Fibroblast of skin of right biceps (primary cell): Measurements from ENCODE around the gene ARSJ.
A peak's percentile ranks its signal among the peaks of the same experiment; 100 is the strongest.

Source experiments
- DNase-seq: peaks from one replicate; pipeline ENCODE4 v3.0.0-alpha.2; 2013

ARSJ gene

GRCh38 chr4:113888006-113888405 lies 91.4 kb downstream of the ARSJ start:
- DNase-seq = no peak

DNA sequence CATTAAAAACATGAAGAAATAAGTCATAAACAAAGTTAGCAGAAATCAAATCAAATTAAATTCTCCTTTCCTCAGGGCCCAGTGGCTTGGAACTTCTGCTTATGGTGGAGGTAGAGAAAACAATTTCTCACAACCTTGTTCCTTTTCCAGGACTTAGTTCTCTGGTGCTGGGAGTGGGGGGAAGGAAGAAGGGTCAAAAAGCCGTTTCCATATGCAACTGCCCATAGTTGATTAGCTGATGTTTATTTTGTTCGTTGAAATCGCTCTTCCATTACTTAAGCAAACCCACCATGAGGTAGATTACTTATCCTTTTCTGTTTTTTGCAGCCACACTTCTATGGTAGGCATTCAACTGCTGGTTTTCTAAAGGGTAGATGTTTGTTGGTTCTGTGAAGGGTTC lies 94.2 kb downstream of the ARSJ start:
- no peak for DNase-seq

- DNase-seq = no peak
Observed at GRCh38 chr4:113884655-113885054, 94.8 kb downstream of the ARSJ start.

DNA sequence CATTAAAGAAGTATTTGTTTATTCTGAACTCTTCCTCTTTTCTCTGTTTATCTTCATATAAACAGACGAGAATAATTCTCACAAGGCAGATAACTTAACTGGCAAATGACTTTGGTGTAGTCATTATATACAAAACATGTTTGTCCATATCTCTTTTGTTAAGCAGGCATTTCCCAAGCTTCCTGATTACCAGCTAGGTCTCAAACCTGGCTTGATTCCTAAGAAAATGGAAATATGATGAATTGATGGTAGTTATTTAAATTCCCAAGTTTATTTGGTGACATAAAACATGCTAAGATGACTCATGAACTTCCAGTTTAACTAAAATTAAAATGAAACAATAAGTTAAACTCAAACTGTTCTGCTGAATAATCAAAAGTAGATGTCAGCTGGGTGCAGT lies 96.8 kb downstream of the ARSJ start:
- peak; percentile 41 for DNase-seq

GRCh38 chr4:113881256-113881655 lies 98.2 kb downstream of the ARSJ start:
- DNase-seq = peak; percentile 21

DNA sequence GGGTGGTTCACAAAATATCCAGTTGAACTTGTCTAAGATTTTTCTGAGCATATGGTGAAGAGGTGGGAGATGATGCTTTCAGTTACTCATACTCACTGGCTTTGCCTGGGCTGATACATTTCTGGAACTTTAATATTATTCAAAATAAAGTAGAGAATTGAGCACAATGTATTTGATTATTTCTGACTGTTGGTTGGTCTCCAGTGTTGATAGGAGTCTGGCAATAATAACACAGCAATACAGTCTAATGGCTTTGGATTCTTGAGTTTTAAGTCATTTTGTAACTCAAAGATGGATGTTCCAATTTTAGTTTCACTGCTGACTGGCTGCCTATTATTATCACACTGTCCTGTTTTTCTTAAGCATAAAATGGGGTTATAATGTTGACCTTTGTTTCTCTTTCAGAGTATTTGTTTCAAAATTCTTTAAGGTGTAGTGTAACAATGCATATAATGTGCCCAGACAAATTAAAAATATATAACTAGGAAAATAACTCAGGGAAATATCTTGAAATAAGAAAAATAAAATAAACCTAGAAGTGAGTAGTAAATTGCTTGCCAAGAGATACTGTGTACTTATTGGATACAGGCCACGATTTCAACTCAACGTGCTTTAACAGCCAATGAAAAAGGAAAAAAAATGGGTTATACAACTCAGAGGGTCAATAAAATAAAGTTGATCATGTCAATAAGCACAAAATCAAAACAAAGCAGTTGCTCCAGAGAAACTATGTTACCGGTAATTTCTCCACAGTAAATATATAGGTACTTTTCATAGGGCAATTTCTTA lies 99.0 kb downstream of the ARSJ start:
- no peak for DNase-seq

DNA sequence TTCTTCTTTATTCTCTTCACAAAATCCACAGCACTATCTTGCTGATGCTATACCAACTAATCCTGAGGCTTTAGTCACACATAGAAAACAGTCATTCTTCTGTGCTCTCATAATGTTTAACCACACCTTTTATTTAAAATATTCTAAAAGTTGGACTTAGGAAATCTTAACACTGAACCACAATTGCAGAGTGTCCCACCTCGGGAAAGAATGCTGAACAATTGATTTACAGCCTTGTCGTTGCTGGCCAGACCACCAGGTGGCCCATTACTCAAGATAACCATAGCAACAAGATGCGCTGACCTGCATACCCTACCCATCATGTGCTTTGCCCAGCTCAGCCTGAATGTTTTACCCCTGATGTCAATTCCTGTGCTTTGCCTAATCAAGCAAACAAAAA lies 100.8 kb downstream of the ARSJ start:
- peak; percentile 61 for DNase-seq

GRCh38 chr4:113874480-113874879 lies 105.0 kb downstream of the ARSJ start:
- DNase-seq = no peak

DNA sequence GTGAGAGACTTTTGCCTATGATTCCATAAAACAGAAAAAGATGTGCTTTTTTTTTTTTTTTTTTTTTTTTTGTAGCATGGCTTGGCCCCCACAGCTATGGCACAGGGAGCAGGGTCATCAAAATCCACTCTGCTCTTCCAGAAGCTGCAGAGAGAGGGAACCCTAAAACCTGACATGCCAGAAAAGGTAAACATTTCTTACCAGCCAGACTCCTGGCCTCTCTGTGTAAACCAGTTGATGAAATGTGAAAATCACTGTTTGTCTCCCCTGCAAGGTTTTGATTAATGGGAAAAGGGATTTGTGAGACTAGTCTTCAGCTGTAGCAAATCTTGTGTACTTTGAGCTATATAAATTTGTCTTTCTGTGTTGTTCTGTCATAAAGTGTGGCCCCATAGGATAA lies 105.9 kb downstream of the ARSJ start:
- DNase-seq = no peak

DNA sequence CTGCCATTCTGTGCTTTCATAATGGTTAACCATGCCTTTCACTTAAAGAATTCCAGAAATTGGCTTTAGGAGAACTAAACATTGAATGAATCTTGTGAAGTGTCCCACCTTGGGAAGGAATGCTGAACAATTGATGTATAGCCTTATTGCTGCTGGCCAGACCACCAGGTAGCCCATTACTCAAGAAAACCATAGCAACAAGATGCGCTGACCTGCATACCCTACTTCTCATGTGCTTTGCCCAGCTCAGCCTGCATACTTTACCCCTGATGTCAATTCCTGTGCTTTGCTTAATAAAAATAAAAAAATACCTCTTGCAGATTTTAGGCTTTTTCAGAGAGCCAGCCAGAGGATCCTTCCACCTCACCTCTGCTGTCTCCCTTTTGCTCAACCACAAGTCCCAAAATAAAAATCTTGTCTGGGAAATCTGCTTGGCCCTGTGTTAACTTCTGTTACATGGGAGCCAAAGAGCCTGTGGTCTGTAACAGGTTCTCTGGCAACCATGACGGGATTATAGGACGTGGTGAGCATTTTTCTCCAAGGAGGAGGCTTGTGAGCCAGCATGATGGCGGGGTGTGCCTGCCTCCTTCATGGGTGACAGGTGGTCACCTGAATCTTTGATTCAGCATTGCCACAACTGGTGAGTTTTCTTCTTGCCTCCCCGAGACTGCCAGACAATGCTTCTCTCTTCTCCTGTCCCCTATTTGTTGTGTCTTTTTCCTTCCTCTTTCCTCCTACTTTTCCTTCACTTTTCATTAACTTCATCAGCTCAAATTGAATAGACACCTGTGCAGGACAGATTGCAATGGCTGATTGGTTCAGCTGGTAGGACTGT lies 106.8 kb downstream of the ARSJ start:
- peak; percentile 26 for DNase-seq

DNA sequence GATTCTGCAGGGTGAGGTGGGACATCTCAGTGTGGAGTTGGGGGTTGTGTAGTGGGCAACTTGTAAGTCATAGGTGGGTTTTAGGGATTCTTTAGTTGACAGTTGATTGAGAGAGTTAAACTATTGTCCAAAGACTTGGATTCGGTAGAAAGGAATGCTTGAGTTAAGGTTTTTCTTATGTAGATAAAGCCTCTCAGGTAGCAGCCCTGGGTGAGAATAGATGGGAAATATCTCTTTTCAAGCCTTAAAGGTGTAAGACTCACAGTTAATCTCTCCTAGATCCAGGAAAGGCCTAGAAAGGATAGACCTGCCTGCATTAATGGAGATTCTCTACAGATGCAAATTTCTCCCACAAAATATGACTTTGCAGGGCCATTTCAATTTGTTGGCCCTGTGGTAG lies 108.4 kb downstream of the ARSJ start:
- no peak for DNase-seq

GRCh38 chr4:113869743-113870375 lies 109.6 kb downstream of the ARSJ start:
- DNase-seq = peak; percentile 63

DNA sequence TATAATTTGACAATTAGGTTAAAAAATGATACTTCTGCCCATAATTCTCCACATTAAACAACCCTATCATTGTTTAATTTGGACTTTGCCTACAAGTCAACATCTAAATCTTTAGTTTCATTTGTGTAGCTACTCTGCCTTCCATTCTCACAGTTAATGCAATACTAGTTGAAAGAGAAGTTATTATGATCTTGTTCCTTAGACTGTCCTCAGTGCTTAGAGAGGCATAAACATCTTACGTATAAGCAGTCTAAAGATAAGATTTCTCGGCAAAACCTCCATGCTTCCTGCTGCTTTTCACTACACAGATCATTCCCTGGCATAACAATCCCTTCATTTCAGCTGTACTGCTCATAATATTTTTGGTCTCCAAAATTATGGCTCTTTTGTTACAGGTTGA lies 112.8 kb downstream of the ARSJ start:
- no peak for DNase-seq

- no peak for DNase-seq
Observed at GRCh38 chr4:113858924-113859323, 120.5 kb downstream of the ARSJ start.

DNA sequence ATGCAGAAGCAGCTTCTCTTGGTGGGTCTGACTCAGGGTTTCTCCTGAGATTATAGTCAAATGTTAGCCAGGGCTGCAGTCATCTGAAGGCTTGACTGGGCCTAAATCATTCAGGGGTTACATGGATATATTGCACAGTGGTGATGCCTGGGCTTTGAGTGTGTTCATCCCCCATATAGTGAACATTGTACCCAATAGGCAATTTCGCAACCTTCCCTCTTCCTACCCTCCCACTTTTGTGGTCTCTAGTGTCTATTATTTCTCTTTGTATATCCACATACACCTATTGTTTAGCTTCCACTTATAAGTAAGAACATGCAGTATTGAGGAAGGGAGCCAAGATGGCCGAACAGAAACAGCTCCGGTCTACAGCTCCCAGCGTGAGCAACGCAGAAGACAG lies 127.6 kb downstream of the ARSJ start:
- DNase-seq = no peak
